Heart right ventricle (tissue), 16 donors: ENCODE data around the gene TRAK1. TPM values are rescaled to one million over a fixed set of nuclear protein-coding genes. Genes with fewer than 3 reads are reported as not detected.

Experiments
- ATAC-seq, 8 donors: fragments of 200-7000 bp; cut with Tn5 transposase; one replicate each; pipeline ENCODE4 v1.9.1; 2020; ENCODE audit warnings: mild to moderate bottlenecking in 8 of 8, moderate library complexity in 8 of 8, moderate number of reproducible peaks in 1 of 8
- DNase-seq, 2 donors: peaks; one replicate each; pipeline ENCODE4 v3.0.0-alpha.2; 2020
- H3K27ac ChIP-seq, 10 donors: fragments of 200-600 bp; sonication (generic) in 2 of 10; one replicate each; pipeline versions ENCODE4 v1.5.0 to v1.8.0; 2020 to 2022; ENCODE audit warnings: mild to moderate bottlenecking in 3 of 10
- H3K27me3 ChIP-seq, 7 donors: fragments of 200-600 bp; one replicate each; pipeline ENCODE4 v1.8.0; 2021 to 2022; ENCODE audit warnings: mild to moderate bottlenecking in 2 of 7
- H3K36me3 ChIP-seq, 9 donors: fragments of 200-600 bp; sonication (generic) in 1 of 9; one replicate each; pipeline versions ENCODE4 v1.5.0 to v1.8.0; 2020 to 2022; ENCODE audit warnings: mild to moderate bottlenecking in 2 of 9
- H3K4me1 ChIP-seq, 9 donors: fragments of 200-600 bp; sonication (generic) in 1 of 9; one replicate each; pipeline versions ENCODE4 v1.5.0 to v1.8.0; 2020 to 2022; ENCODE audit warnings: mild to moderate bottlenecking in 4 of 9
- H3K4me3 ChIP-seq, 10 donors: fragments of 200-600 bp; sonication (generic) in 2 of 10; one replicate each; pipeline versions ENCODE4 v1.5.0 to v1.8.0; 2020 to 2022; ENCODE audit warnings: mild to moderate bottlenecking in 7 of 10, moderate library complexity in 2 of 10
- H3K9me3 ChIP-seq, 11 donors: fragments of 200-600 bp in 10 of 11; sonication (generic) in 2 of 11; one replicate each; pipeline versions ENCODE4 v1.5.0 to v1.8.0; 2013 to 2022; ENCODE audit warnings: mild to moderate bottlenecking in 2 of 11, control low read depth in 1 of 11, moderate library complexity in 1 of 11
- WGBS, 2 donors: extraction: QIAGEN DNeasy Blood & Tissue Kit; methylation state at CpG; one replicate each; pipeline ENCODE4 v1.1.7; 2013; ENCODE audit warnings: inconsistent platforms in 1 of 2; 5-methylcytosine and 5-hydroxymethylcytosine counted together
- intact Hi-C, 10 donors: fragments of 100-400 bp; cut with DNase I; formaldehyde crosslinking; loops; one replicate each; pipeline versions ENCODE4 v1.11.1 to v1.14.2; 2022
- polyA plus RNA-seq, 2 donors: library from polyadenylated mRNA; stranded (reverse); fragments of 200-250 nt; gene quantifications; one replicate each; pipeline ENCODE4 v1.2.3, GENCODE V29; 2013
- total RNA-seq, 10 donors: library from RNA; stranded (reverse); fragmentation: NEBNext Ultra II Directional in 3 of 10; extraction: Animal tissue kit (Norgen Biotek cat#: 25700) in 3 of 10; gene quantifications; one replicate each; pipeline versions ENCODE4 v1.2.1 to v1.2.4, GENCODE V29; 2021 to 2023
- TF ChIP-seq, protein P1 (sequence below), 9 donors: fragments of 200-600 bp; sonication (generic) in 2 of 9; IDR thresholded peaks; one replicate each; pipeline versions ENCODE4 v1.5.0 to v1.8.0; 2021 to 2022; ENCODE audit warnings: antibody characterized with exemption in 9 of 9, mild to moderate bottlenecking in 5 of 9, moderate library complexity in 1 of 9
- donor health status: Arrhythmogenic right ventricular cardiomyopathy.
- donor health status: ischemic (EF 13 %, LVEDD 7.1; RV severe dilation, severe dysfunction).
- donor health status: healthy with polysubstance abuse.
- donor health status: DM: no; HTN: yes; CAD: no.
- donor health status: DM: no; HTN: no; CAD: no.
- donor health status: ischemic (EF 25% LVEDD 6.9; RV normal size, moderate dysfunction).
- donor health status: ischemic (EF 25% LVEDD 5.7; RV mildly dilated, moderate dysfunction).
- donor health status: healthy.
- donor health status: DM: yes; HTN: yes; CAD: no.
- donor health status: Ischemic cardiomyopathy.
- donor health status: ischemic (EF 35%, LVEDD 5.7; RV mildly dilated, moderate dysfunction).
- donor health status: nonischemic (EF 11% LVEDD 7.7; RV severe dilation, severe dysfunction).
- donor health status: DM: yes; HTN: yes; CAD: no.
- donor health status: PGD.
- donor health status: ischemic (EF 29% LVEDD 5.4; RV normal size, mild dysfunction).
- donor health status: nonischemic (EF 23%, LVEDD 6.1; RV moderate dilation, normal function).

The TRAK1 gene
- total and polyA plus RNA-seq, 12 donors: 35.5 to 423 (median 303) TPM

DNA sequence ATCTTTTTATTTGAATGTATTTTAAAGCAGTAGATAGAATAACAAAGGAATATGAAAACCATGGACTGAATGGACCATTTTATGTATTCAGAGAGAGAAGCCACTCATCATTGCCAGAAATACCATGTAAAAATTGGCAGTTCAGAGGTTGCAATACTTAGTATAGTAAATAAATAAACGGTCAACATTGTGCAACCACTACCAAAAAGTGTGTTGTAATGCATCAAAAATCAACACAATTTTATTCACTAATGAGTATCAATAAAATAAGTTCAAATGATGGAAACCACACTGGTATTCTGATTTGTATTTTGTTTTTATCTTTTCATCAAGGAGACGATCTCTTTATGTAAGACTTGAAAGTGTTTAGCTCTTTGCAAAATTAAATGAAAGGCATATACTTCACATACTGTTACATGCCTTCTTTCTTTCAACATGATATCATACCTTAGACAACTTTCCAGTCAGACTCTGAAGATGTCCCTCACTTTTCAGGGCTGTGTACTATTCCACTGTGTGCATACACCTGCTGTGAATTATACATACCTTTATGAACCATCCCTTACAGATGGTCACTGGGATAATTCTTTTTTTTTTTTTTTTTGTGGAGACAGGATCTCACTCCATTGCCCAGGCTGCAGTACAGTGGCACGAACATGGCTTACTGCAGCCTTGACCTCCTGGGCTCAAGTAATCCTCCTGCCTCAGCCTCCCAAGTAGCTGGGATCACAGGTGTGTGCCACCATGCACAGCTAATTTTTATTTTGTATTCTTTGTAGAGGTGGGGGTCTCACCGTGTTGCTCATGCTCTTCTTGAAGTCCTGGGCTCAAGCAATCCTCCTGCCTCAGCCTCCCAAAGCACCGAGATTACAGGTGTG is 134.6 kb downstream of the TRAK1 start:
- TF ChIP-seq, protein P1, sequence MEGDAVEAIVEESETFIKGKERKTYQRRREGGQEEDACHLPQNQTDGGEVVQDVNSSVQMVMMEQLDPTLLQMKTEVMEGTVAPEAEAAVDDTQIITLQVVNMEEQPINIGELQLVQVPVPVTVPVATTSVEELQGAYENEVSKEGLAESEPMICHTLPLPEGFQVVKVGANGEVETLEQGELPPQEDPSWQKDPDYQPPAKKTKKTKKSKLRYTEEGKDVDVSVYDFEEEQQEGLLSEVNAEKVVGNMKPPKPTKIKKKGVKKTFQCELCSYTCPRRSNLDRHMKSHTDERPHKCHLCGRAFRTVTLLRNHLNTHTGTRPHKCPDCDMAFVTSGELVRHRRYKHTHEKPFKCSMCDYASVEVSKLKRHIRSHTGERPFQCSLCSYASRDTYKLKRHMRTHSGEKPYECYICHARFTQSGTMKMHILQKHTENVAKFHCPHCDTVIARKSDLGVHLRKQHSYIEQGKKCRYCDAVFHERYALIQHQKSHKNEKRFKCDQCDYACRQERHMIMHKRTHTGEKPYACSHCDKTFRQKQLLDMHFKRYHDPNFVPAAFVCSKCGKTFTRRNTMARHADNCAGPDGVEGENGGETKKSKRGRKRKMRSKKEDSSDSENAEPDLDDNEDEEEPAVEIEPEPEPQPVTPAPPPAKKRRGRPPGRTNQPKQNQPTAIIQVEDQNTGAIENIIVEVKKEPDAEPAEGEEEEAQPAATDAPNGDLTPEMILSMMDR (IDR thresholded peaks at IDR 0.05): no peak
- DNase-seq (no peak), ATAC-seq (no peak)
- Histone ChIP-seq H3K27me3 (no peaks in the 10 kb centered on the region), H3K9me3 (no peaks in the 10 kb centered on the region), H3K4me3 (no peak overlapping the region), H3K4me1 (peaks cover 3 to 24% (median 17%) of the 10 kb centered on the region in 9 donors), H3K36me3 (peaks cover 0 to 57% (median 8%) of the 10 kb centered on the region in 9 donors), H3K27ac (peak overlapping the region in 3 of 10 donors; percentile 35 to 53 (median 46))
- intact Hi-C loops: loop anchor here in 2 of 10 donors (5.0 to 10.0 kb wide), 2 partner anchors 217 to 319 kb away; no protein-coding TSS in a partner anchor
- 76 to 97% methylated on average over 5 of the region's 5 CpGs for WGBS, 2 donors

DNA sequence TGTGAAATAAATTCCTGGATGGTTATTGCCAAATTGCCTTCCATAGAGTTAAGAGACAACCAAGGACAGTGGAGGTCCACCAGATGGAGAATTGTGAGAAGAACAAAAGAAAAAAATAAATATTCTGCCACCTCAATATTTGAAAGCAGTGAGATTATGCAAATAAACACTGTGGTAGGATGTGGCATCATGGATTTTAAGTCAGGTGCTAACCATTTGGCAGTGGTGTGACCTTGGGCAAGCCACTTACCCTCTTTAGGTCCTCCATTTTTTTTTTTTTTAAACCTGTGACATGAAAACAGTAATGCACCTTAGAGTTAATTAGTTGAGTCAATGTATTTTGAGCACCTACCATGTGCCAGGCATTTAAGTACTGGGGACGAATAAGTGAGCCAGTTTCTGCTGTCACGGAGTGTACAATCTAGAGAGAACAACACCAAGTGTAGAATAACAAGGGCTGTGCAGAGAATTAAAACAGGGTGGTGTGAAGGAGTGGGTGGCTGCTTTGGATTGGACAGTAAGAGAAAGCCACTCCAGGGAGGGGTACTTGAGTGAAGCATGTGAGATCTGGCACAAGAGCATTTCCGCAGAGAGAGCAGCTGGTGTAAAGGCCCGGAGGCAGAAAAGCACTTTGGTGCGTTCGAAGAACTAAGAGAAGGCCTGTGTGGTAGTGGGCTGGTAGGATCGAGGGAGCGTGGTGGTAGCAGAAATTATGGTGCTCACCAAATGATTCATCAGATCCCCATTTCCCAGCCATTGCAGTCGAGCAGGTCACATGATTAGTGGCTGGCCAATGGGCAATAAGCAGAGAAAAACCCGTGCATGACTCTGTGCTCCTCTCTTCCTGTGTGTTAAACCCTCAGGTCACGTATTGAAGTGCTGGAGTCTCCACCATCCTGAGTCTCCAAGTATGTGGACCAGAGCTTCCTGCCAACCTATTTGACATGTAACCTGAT is 135.6 kb downstream of the TRAK1 start:
- H3K27ac ChIP-seq: no peak overlapping the region
- H3K4me3 ChIP-seq: no peak overlapping the region
- no peak for DNase-seq
- TF ChIP-seq, protein P1 (IDR thresholded peaks at IDR 0.05): no peak
- no peaks in the 10 kb centered on the region for H3K9me3 ChIP-seq
- peaks cover 0 to 47% (median 8%) of the 10 kb centered on the region in 9 donors for H3K36me3 ChIP-seq
- H3K27me3 ChIP-seq: no peaks in the 10 kb centered on the region
- WGBS, 2 donors: 80 to 84% methylated on average over 11 of the region's 11 CpGs
- intact Hi-C loops: loop anchor here in 2 of 10 donors (5.0 to 10.0 kb wide), 2 partner anchors 216 to 318 kb away; no protein-coding TSS in a partner anchor
- peaks cover 3 to 24% (median 17%) of the 10 kb centered on the region in 9 donors for H3K4me1 ChIP-seq
- ATAC-seq: no peak

DNA sequence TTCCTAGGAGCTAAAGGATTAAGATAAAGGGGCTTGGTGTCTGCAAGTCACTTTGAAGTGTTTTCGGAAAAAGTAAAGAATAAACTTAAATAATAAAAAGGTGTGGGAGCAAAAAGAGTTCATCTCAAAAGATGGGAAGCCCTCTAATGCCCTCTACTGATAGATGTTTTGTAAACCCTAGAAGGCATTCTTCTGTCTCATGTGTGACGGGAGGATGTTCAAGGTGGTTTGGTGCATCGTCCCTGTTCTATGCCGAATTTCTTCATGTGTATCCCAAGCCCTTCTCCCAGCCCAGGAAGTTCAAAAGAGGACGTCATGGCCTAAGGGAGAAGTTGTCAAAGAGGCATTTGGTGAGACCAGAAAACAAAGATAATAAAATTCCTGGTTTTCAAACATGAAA is 137.6 kb downstream of the TRAK1 start:
- WGBS, 2 donors: 45 to 54% methylated on average over 5 of the region's 5 CpGs
- Histone ChIP-seq H3K9me3 (no peaks in the 10 kb centered on the region), H3K36me3 (peaks cover 0 to 26% (median 3%) of the 10 kb centered on the region in 9 donors), H3K4me1 (peaks cover 3 to 24% (median 17%) of the 10 kb centered on the region in 9 donors), H3K4me3 (no peak overlapping the region), H3K27ac (no peak overlapping the region), H3K27me3 (peaks cover 0 to 5% (median 0%) of the 10 kb centered on the region in 7 donors)
- ATAC-seq: no peak
- TF ChIP-seq, protein P1 (IDR thresholded peaks at IDR 0.05): peak in 3 of 9 donors; percentile 18 to 28 (median 26)
- intact Hi-C loops: loop anchor here in 2 of 10 donors (5.0 to 10.0 kb wide), 2 partner anchors 214 to 316 kb away; no protein-coding TSS in a partner anchor
- no peak for DNase-seq
